Breast epithelium (tissue), 3 donors: ENCODE measurements around the gene MAB21L2.

Experiments used
- CTCF ChIP-seq, 3 donors: fragments of 450-650 bp; IDR thresholded peaks; one replicate each; pipeline ENCODE4 v1.5.1; 2016 to 2017; ENCODE audit warnings: antibody characterized with exemption in 3 of 3, mild to moderate bottlenecking in 3 of 3, moderate library complexity in 3 of 3
- POLR2A ChIP-seq: fragments of 450-650 bp; IDR thresholded peaks from one replicate; pipeline ENCODE4 v1.6.1; 2016; ENCODE audit warnings: antibody characterized with exemption, mild to moderate bottlenecking, moderate library complexity

GRCh38 chr4:150599547-150599946 lies 17.6 kb downstream of the MAB21L2 start:
- TF ChIP-seq POLR2A (no peak), CTCF (IDR thresholded peaks at IDR 0.05) (no peak)
